Upper lobe of left lung (tissue), 6 donors: ENCODE results near the gene DAPK1. TPM values are rescaled to one million over a fixed set of nuclear protein-coding genes. Genes with fewer than 3 reads are reported as not detected.
"Not testable (repeated sequence)": the region's sequence is repeated elsewhere in the genome, so short reads cannot be mapped to it uniquely, and the experiment has no call there.

ENCODE experiments used
- ATAC-seq, 2 donors: fragments of 200-7000 bp; cut with Tn5 transposase; one replicate each; pipeline ENCODE4 v1.9.1; 2022; ENCODE audit warnings: mild to moderate bottlenecking in 2 of 2, moderate library complexity in 2 of 2; ENCODE audit not compliant: low FRiP score in 2 of 2
- DNase-seq, 2 donors: peaks; one replicate each; pipeline ENCODE4 v3.0.0-alpha.2; 2019 to 2020
- H3K27ac ChIP-seq, 4 donors: fragments of 200-600 bp; sonication (generic); one replicate each; pipeline ENCODE4 v1.5.1; 2016 to 2019
- H3K27me3 ChIP-seq, 4 donors: fragments of 200-600 bp; sonication (generic); one replicate each; pipeline ENCODE4 v1.5.1; 2017 to 2019
- H3K36me3 ChIP-seq, 4 donors: fragments of 200-600 bp; sonication (generic); one replicate each; pipeline ENCODE4 v1.5.1; 2016 to 2019
- H3K4me1 ChIP-seq, 4 donors: fragments of 200-600 bp; sonication (generic); one replicate each; pipeline ENCODE4 v1.5.1; 2018 to 2019
- H3K4me3 ChIP-seq, 4 donors: fragments of 200-600 bp; sonication (generic); one replicate each; pipeline ENCODE4 v1.5.1; 2017 to 2019; ENCODE audit warnings: mild to moderate bottlenecking in 2 of 4, moderate library complexity in 1 of 4
- H3K9me3 ChIP-seq, 4 donors: fragments of 200-600 bp; sonication (generic); one replicate each; pipeline ENCODE4 v1.5.1; 2018 to 2019
- EP300 ChIP-seq, 4 donors: sonication (generic); formaldehyde crosslinking; IDR thresholded peaks; one replicate each; pipeline ENCODE4 v1.5.1; 2017; ENCODE audit warnings: antibody characterized with exemption in 4 of 4, control low read depth in 2 of 4
- POLR2A ChIP-seq, 4 donors: fragments of 450-650 bp; IDR thresholded peaks; one replicate each; pipeline ENCODE4 v1.5.1; 2016 to 2017; ENCODE audit warnings: antibody characterized with exemption in 4 of 4, mild to moderate bottlenecking in 2 of 4
- POLR2AphosphoS5 ChIP-seq, 2 donors: sonication (generic); formaldehyde crosslinking; IDR thresholded peaks; one replicate each; pipeline ENCODE4 v1.5.1; 2017; ENCODE audit warnings: antibody characterized with exemption in 2 of 2
- WGBS, 2 donors: methylation state at CpG; one replicate each; pipeline ENCODE4 v1.1.5; 2017 to 2018; 5-methylcytosine and 5-hydroxymethylcytosine counted together
- total RNA-seq, 6 donors: library from RNA; depleted of rRNA in 4 of 6; stranded (reverse); fragments of >200 nt in 4 of 6; gene quantifications; one replicate each; pipeline versions ENCODE4 v1.1.0 to v1.2.1, GENCODE V29; 2016 to 2021
- TF ChIP-seq, protein P1 (sequence below), 6 experiments: fragments of 450-650 bp in 4 of 6; fragments of 200-600 bp in 2 of 6; sonication (generic) in 2 of 6; IDR thresholded peaks; one replicate each; pipeline ENCODE4 v1.5.1; 2016 to 2019; ENCODE audit warnings: antibody characterized with exemption in 6 of 6
- donor health status: DM: no; HTN: no; CAD: no; lungs with moderate emphysema.
- donor health status: DM: no; HTN: yes; CAD: no; lungs with severe emphysema.

DAPK1 gene
- total RNA-seq, 6 donors from 2014 or later, result 125 to 334 (median 213) TPM

DNA sequence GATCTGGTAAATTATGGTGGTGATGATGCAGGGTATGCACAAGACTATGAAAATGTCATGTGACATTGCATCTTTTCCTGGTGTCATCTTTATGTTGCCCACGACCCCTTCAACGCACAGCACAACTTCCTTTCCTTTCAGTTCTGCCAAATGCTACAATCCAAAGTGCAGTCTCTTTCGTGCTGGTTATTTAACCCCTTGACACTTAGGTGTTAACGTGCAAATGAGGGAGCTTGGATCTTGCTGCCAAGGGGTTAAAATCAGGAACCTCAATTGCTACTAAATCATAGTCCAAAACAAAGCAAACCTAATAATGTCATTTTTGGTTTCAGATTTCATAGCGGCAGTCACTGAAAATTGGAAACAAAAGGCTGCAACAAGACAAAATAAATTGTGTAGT, 244.2 kb downstream of the DAPK1 start:
- DNase-seq (no peak), ATAC-seq (no peak)
- H3K27me3 ChIP-seq, result no peaks in the 10 kb centered on the region
- H3K4me1 ChIP-seq, result no peaks in the 10 kb centered on the region
- TF ChIP-seq EP300 (IDR thresholded peaks at IDR 0.05) (no peak), POLR2A (IDR thresholded peaks at IDR 0.05) (no peak), POLR2AphosphoS5 (IDR thresholded peaks at IDR 0.05) (no peak)
- TF ChIP-seq, protein P1, sequence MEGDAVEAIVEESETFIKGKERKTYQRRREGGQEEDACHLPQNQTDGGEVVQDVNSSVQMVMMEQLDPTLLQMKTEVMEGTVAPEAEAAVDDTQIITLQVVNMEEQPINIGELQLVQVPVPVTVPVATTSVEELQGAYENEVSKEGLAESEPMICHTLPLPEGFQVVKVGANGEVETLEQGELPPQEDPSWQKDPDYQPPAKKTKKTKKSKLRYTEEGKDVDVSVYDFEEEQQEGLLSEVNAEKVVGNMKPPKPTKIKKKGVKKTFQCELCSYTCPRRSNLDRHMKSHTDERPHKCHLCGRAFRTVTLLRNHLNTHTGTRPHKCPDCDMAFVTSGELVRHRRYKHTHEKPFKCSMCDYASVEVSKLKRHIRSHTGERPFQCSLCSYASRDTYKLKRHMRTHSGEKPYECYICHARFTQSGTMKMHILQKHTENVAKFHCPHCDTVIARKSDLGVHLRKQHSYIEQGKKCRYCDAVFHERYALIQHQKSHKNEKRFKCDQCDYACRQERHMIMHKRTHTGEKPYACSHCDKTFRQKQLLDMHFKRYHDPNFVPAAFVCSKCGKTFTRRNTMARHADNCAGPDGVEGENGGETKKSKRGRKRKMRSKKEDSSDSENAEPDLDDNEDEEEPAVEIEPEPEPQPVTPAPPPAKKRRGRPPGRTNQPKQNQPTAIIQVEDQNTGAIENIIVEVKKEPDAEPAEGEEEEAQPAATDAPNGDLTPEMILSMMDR (IDR thresholded peaks at IDR 0.05), result no peak
- WGBS, 2 donors, result 27 to 32% methylated on average over 5 of the region's 5 CpGs
- H3K27ac ChIP-seq, result no peak overlapping the region
- H3K9me3 ChIP-seq, result peaks cover 0 to 9% (median 4%) of the 10 kb centered on the region in 4 donors
- no peak overlapping the region for H3K4me3 ChIP-seq
- no peaks in the 10 kb centered on the region for H3K36me3 ChIP-seq

DNA sequence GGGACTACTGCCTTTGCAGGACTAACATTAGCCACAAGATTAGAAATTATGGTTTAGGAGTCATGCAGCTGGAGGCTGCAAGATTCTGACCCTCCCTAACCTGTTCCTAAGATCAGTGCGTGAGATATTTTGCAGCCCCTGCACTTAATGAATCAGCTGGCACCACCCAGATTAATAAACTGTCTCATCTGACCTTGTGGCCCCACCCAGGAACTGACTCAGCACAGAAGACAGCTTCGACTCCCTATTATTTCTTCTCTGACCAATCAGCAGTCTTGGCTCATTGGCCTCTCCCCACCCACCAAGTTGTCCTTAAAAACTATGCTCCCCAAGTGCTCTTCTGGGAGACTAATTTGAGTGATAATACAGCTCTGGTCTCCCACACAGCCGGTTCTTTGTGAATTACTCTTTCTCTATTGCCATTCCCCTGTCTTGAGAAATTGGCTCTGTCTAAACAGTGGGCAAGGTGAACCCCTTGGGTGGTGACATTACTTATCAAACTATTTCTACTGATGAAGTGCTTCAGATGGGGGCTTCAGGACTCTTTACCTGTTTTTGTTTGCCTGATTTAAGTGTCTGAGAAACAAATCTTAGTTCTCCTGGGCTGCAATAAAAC, 245.3 kb downstream of the DAPK1 start:
- ATAC-seq (no peak), DNase-seq (no peak)
- no peak overlapping the region for H3K27ac ChIP-seq

DNA sequence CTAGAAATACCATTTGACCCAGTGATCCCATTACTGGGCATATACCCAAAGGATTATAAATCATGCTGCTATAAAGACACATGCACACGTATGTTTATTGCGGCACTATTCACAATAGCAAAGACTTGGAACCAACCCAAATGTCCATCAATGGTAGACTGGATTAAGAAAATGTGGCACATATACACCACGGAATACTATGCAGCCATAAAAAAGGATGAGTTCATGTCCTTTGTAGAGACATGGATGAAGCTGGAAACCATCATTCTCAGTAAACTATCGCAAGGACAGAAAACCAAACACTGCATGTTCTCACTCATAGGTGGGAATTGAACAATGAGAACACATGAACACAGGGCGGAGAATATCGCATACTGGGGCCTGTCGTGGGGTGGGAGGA, 246.6 kb downstream of the DAPK1 start:
- H3K9me3 ChIP-seq, H3K36me3 ChIP-seq, ATAC-seq, H3K27ac ChIP-seq, H3K4me3 ChIP-seq, DNase-seq, H3K4me1 ChIP-seq, H3K27me3 ChIP-seq: not testable (repeated sequence)
- 99% methylated on average over 5 of the region's 7 CpGs for WGBS, 2 donors

More for the DNA sequence above, 245.3 kb downstream of the DAPK1 start:
- Histone ChIP-seq H3K27me3 (no peaks in the 10 kb centered on the region), H3K36me3 (no peaks in the 10 kb centered on the region), H3K9me3 (peaks cover 0 to 9% (median 4%) of the 10 kb centered on the region in 4 donors), H3K4me1 (no peaks in the 10 kb centered on the region), H3K4me3 (no peak overlapping the region)
- 85 to 87% methylated on average over 3 of the region's 3 CpGs for WGBS, 2 donors
- TF ChIP-seq EP300 (IDR thresholded peaks at IDR 0.05), result no peak
- TF ChIP-seq, protein P1 (IDR thresholded peaks at IDR 0.05), result no peak
- TF ChIP-seq POLR2AphosphoS5 (IDR thresholded peaks at IDR 0.05), result no peak
- TF ChIP-seq POLR2A (IDR thresholded peaks at IDR 0.05), result no peak

DNA sequence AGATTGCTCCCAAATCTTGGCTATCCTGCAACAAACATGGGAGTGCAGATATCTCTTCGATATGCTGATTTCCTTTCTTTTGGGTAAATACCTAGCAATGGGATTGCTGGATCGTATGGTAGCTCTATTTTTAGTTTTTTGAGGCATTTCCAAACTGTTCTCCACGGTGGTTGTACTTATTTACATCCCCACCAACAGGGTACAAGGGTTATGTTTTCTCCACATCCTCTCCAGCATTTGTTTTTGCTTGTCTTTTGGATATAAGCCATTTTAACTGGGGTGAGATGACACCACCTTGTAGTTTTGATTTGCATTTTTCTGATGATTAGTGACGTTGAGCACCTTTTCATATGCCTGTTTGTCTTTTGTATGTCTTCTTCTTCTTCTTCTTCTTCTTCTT, 248.5 kb downstream of the DAPK1 start:
- no peak overlapping the region for H3K4me3 ChIP-seq
- H3K4me1 ChIP-seq, result no peaks in the 10 kb centered on the region
- no peak for DNase-seq
- no peak for ATAC-seq
- peaks cover 0 to 9% (median 4%) of the 10 kb centered on the region in 4 donors for H3K9me3 ChIP-seq
- no peak overlapping the region for H3K27ac ChIP-seq
- H3K36me3 ChIP-seq, result no peaks in the 10 kb centered on the region
- TF ChIP-seq POLR2A (IDR thresholded peaks at IDR 0.05) (no peak), POLR2AphosphoS5 (IDR thresholded peaks at IDR 0.05) (no peak), EP300 (IDR thresholded peaks at IDR 0.05) (no peak)
- TF ChIP-seq, protein P1 (IDR thresholded peaks at IDR 0.05), result no peak
- WGBS, 2 donors, result 70 to 84% methylated on average over 4 of the region's 4 CpGs
- no peaks in the 10 kb centered on the region for H3K27me3 ChIP-seq

DNA sequence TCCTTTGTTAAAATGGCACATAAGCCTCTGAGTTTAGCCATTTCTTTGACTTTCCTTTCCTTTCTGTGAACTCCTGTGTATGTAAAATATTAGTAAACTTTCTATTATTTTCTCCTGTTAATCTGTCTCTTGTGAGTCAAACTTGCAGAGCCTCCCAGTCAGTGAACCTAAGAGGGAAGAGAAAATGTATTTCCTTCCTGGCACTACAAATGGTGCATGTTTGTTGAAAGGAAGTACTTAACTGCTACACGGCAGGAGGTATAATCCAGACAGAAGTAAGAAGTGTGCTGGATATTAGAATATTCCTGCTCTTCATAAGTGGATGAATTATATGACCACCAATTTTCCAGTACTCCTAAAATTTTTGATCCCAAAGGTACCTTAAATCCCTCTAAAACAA, 251.2 kb downstream of the DAPK1 start:
- H3K27ac ChIP-seq, result peak overlapping the region in 1 of 4 donors; percentile 27
- WGBS, 2 donors, result 8 to 19% methylated on average over 1 of the region's 1 CpG
- no peaks in the 10 kb centered on the region for H3K4me1 ChIP-seq
- DNase-seq (no peak), ATAC-seq (no peak)
- H3K4me3 ChIP-seq, result no peak overlapping the region
- TF ChIP-seq POLR2AphosphoS5 (IDR thresholded peaks at IDR 0.05) (no peak), POLR2A (IDR thresholded peaks at IDR 0.05) (no peak), EP300 (IDR thresholded peaks at IDR 0.05) (no peak)
- TF ChIP-seq, protein P1 (IDR thresholded peaks at IDR 0.05), result no peak
- H3K9me3 ChIP-seq, result no peaks in the 10 kb centered on the region
- no peaks in the 10 kb centered on the region for H3K27me3 ChIP-seq
- no peaks in the 10 kb centered on the region for H3K36me3 ChIP-seq
